Activated CD8-positive, alpha-beta memory T cell treated with anti-CD3 and anti-CD28 coated beads for 48 hours (primary cell): ENCODE results near the gene CNTN5.
"Not testable (repeated sequence)": the region's sequence is repeated elsewhere in the genome, so short reads cannot be mapped to it uniquely, and the experiment has no call there.

ENCODE experiments used
- DNase-seq, 3 experiments: peaks; one replicate each; pipeline ENCODE4 v3.0.0-alpha.2; 2020; ENCODE audit warnings: low read depth in 2 of 3, low spot score in 2 of 3

Gene CNTN5

GRCh38 chr11:99271527-99271926, 250.8 kb downstream of the CNTN5 start:
- DNase-seq = no peak

GRCh38 chr11:99275521-99275920, 254.8 kb downstream of the CNTN5 start:
- DNase-seq = no peak

GRCh38 chr11:99277281-99277680, 256.5 kb downstream of the CNTN5 start:
- no peak for DNase-seq

GRCh38 chr11:99279266-99279665, 258.5 kb downstream of the CNTN5 start:
- DNase-seq = no peak

GRCh38 chr11:99281331-99281730, 260.6 kb downstream of the CNTN5 start:
- DNase-seq = no peak

GRCh38 chr11:99297925-99298324, 277.2 kb downstream of the CNTN5 start:
- DNase-seq = not testable (repeated sequence)

GRCh38 chr11:99307510-99308088, 286.9 kb downstream of the CNTN5 start:
- no peak for DNase-seq

- DNase-seq = no peak
Measured at GRCh38 chr11:99311870-99312269, 291.1 kb downstream of the CNTN5 start.

GRCh38 chr11:99316776-99317520, 296.2 kb downstream of the CNTN5 start:
- DNase-seq = no peak

- DNase-seq = no peak
Measured at GRCh38 chr11:99320769-99321290, 300.1 kb downstream of the CNTN5 start.

- DNase-seq = no peak
Measured at GRCh38 chr11:99325847-99326246, 305.1 kb downstream of the CNTN5 start.

GRCh38 chr11:99327066-99327465, 306.3 kb downstream of the CNTN5 start:
- DNase-seq = no peak

GRCh38 chr11:99327527-99327926, 306.8 kb downstream of the CNTN5 start:
- DNase-seq = no peak

GRCh38 chr11:99333621-99334020, 312.9 kb downstream of the CNTN5 start:
- no peak for DNase-seq

GRCh38 chr11:99343117-99343516, 322.4 kb downstream of the CNTN5 start:
- DNase-seq = no peak

- no peak for DNase-seq
Measured at GRCh38 chr11:99349151-99349673, 328.5 kb downstream of the CNTN5 start.

GRCh38 chr11:99351624-99352023, 330.9 kb downstream of the CNTN5 start:
- DNase-seq = no peak

GRCh38 chr11:99352642-99353041, 331.9 kb downstream of the CNTN5 start:
- no peak for DNase-seq

- DNase-seq = no peak
Measured at GRCh38 chr11:99366546-99366945, 345.8 kb downstream of the CNTN5 start.

- no peak for DNase-seq
Measured at GRCh38 chr11:99368583-99368982, 347.8 kb downstream of the CNTN5 start.

GRCh38 chr11:99370549-99371216, 349.9 kb downstream of the CNTN5 start:
- no peak for DNase-seq

GRCh38 chr11:99371257-99371656, 350.5 kb downstream of the CNTN5 start:
- no peak for DNase-seq
